ENCODE results near the gene MACF1. TPM values are rescaled to one million over a fixed set of nuclear protein-coding genes. Genes with fewer than 3 reads are reported as not detected.

MACF1 gene
- total RNA-seq, 1 donor: 284 TPM

- no peak for DNase-seq (ENCODE audit: low read depth)
- H3K4me3 ChIP-seq (ENCODE audit: low read depth, low read length): no peak overlapping the region
- TF ChIP-seq CTCF (IDR thresholded peaks at IDR 0.05; ENCODE audit: insufficient read depth, low read length): no peak
Observed at GRCh38 chr1:39481289-39481688, 276.8 kb downstream of the MACF1 start.

GRCh38 chr1:39483276-39483675 is 278.8 kb downstream of the MACF1 start:
- no peak for DNase-seq (ENCODE audit: low read depth)
- H3K4me3 ChIP-seq (ENCODE audit: low read depth, low read length): no peak overlapping the region
- TF ChIP-seq CTCF (IDR thresholded peaks at IDR 0.05; ENCODE audit: insufficient read depth, low read length): no peak

GRCh38 chr1:39484564-39484963 is 280.1 kb downstream of the MACF1 start:
- H3K4me3 ChIP-seq (ENCODE audit: low read depth, low read length): no peak overlapping the region
- no peak for DNase-seq (ENCODE audit: low read depth)
- no peak for TF ChIP-seq CTCF (IDR thresholded peaks at IDR 0.05; ENCODE audit: insufficient read depth, low read length)

GRCh38 chr1:39485046-39485803 is 280.7 kb downstream of the MACF1 start:
- DNase-seq (ENCODE audit: low read depth): no peak
- no peak overlapping the region for H3K4me3 ChIP-seq (ENCODE audit: low read depth, low read length)
- TF ChIP-seq CTCF (IDR thresholded peaks at IDR 0.05; ENCODE audit: insufficient read depth, low read length): no peak

GRCh38 chr1:39488012-39488545 is 283.6 kb downstream of the MACF1 start:
- H3K4me3 ChIP-seq (ENCODE audit: low read depth, low read length): no peak overlapping the region
- DNase-seq (ENCODE audit: low read depth): no peak
- no peak for TF ChIP-seq CTCF (IDR thresholded peaks at IDR 0.05; ENCODE audit: insufficient read depth, low read length)

- TF ChIP-seq CTCF (IDR thresholded peaks at IDR 0.05; ENCODE audit: insufficient read depth, low read length): no peak
- no peak for DNase-seq (ENCODE audit: low read depth)
- no peak overlapping the region for H3K4me3 ChIP-seq (ENCODE audit: low read depth, low read length)
Observed at GRCh38 chr1:39488793-39489566, 284.5 kb downstream of the MACF1 start.

All from fibroblast of the aortic adventitia (primary cell).